Astrocyte of the spinal cord (primary cell): ENCODE results near the gene RECQL5.

ENCODE experiments used
- DNase-seq: peaks from one replicate; pipeline ENCODE4 v3.0.0; 2011; ENCODE audit warnings: low read depth, low spot score
- H3K4me3 ChIP-seq: 2 replicates; pipeline ENCODE4 v1.5.1; 2011; ENCODE audit warnings: low read depth, mild to moderate bottlenecking, low read length, moderate library complexity
- CTCF ChIP-seq: IDR thresholded peaks from 2 replicates; pipeline ENCODE4 v1.5.1; 2012; ENCODE audit warnings: low read depth, mild to moderate bottlenecking, low read length, inconsistent platforms
- in situ Hi-C: cut with HindIII; loops from 2 replicates; pipeline ENCODE4 v1.10.0; 2017; ENCODE audit warnings: low sequenced_read_pairs

RECQL5 gene

GRCh38 chr17:75632863-75633485, 34.0 kb downstream of the RECQL5 start, which contains the start of gene SMIM5:
Gene SMIM5 (plus strand): TSS chr17:75633434. CDS start chr17:75640202, 6,768 bp downstream.
- in situ Hi-C loops = no loop called here
- H3K4me3 ChIP-seq = no peak within 1 kb of the TSS
- DNase-seq = peak; percentile 92
- TF ChIP-seq CTCF = peak; percentile 99

GRCh38 chr17:75632428-75632827, 34.5 kb downstream of the RECQL5 start:
- in situ Hi-C loops = no loop called here
- TF ChIP-seq CTCF = no peak
- H3K4me3 ChIP-seq = no peak overlapping the region
- DNase-seq = no peak

- in situ Hi-C loops = no loop called here
- no peak overlapping the region for H3K4me3 ChIP-seq
- no peak for TF ChIP-seq CTCF
- no peak for DNase-seq
These were observed 35.6 kb downstream of the RECQL5 start for GRCh38 chr17:75631353-75631752.

GRCh38 chr17:75630071-75630917, 36.7 kb downstream of the RECQL5 start:
- DNase-seq = no peak
- H3K4me3 ChIP-seq = no peak overlapping the region
- no peak for TF ChIP-seq CTCF
- in situ Hi-C loops = no loop called here

- H3K4me3 ChIP-seq = no peak overlapping the region
- no peak for DNase-seq
- TF ChIP-seq CTCF = no peak
- in situ Hi-C loops = no loop called here
These were observed 37.8 kb downstream of the RECQL5 start for GRCh38 chr17:75629157-75629556.

- in situ Hi-C loops = no loop called here
- no peak overlapping the region for H3K4me3 ChIP-seq
- TF ChIP-seq CTCF = no peak
- no peak for DNase-seq
These were observed 38.5 kb downstream of the RECQL5 start for GRCh38 chr17:75628425-75628824.
